Measurements from ENCODE around the gene C1QL1.

GRCh38 chr17:45001310-45001709 is 33.2 kb upstream of the C1QL1 start:
- TF ChIP-seq POLR2A (IDR thresholded peaks at IDR 0.05) (no peak), CTCF (IDR thresholded peaks at IDR 0.05) (no peak)

All from ovary (tissue), 3 donors.